ENCODE measurements around the gene SUPV3L1. TPM values are rescaled to one million over a fixed set of nuclear protein-coding genes. Genes with fewer than 3 reads are reported as not detected.
A peak's percentile ranks its signal among the peaks of the same experiment; 100 is the strongest.
"Not testable (repeated sequence)": the region's sequence is repeated elsewhere in the genome, so short reads cannot be mapped to it uniquely, and the experiment has no call there.

The SUPV3L1 gene
- total and polyA plus RNA-seq, 10 of the 15 experiments (the other 5 are each of a cell fraction or from before 2014, with no cell fraction given) = 18.4 to 57.8 (median 44.2) TPM

- RAD21 ChIA-PET (ENCODE audit: unreplicated experiment) = interaction anchor here (0.7 to 2.4 kb wide), 4 partner anchors 32 to 167 kb away, joined by 3 to 8 read pairs (median 3); no protein-coding TSS in a partner anchor
- 2% methylated on average over 3 of the region's 3 CpGs for WGBS (ENCODE audit: insufficient coverage, insufficient replicate concordance, low lambda C conversion rate, missing lambda C conversion rate)
- H3K4me1 ChIP-seq (ENCODE audit: control insufficient read depth, insufficient read depth, low read length) = peaks cover 6% of the 10 kb centered on the region; the same call in 1 of the 2 replicates
- H3K27ac ChIP-seq (ENCODE audit: control insufficient read depth, insufficient read depth) = peak overlapping the region; percentile 16; the same call in 1 of the 2 replicates
- H3K27me3 ChIP-seq (replicated peaks in 1 of 2; ENCODE audit: control insufficient read depth in 2 of 2, insufficient read depth in 2 of 2, low read length in 1 of 2) = no peaks in the 10 kb centered on the region
- SMC1A ChIA-PET (ENCODE audit: uncharacterized antibody, unreplicated experiment) = interaction anchor here (0.7 to 2.7 kb wide), 9 partner anchors 14 to 182 kb away, joined by 3 to 13 read pairs (median 3); no protein-coding TSS in a partner anchor
- no peaks in the 10 kb centered on the region for H3K9me3 ChIP-seq (replicated peaks; ENCODE audit: control insufficient read depth, insufficient read depth, low read length)
- peak overlapping the region; percentile 9; the same call in 1 of the 2 replicates for H3K4me3 ChIP-seq
- in situ Hi-C loops (cut with MboI) (no loop called here), intact Hi-C loops (cut with micrococcal nuclease; ENCODE audit: unreplicated experiment) (no loop called here)
- H4K20me1 ChIP-seq (ENCODE audit: control insufficient read depth, insufficient read depth) = no peaks in the 10 kb centered on the region
- CTCF ChIA-PET = interaction anchor here (1.3 to 1.6 kb wide), 2 partner anchors 32 to 220 kb away, joined by 3 read pairs; no protein-coding TSS in a partner anchor
- no TSS peak for BruUV-seq (replicated peaks)
- peak; percentile 62 for ATAC-seq
- peak; percentile 94 for FAIRE-seq
- POLR2A ChIA-PET = interaction anchor here (1.0 kb wide), 1 partner anchor 167 kb away, joined by 5 read pairs; no protein-coding TSS in a partner anchor
- peak overlapping the region; percentile 5 for H3K4me2 ChIP-seq (ENCODE audit: control insufficient read depth, insufficient read depth)
- TF ChIP-seq CUX1 (IDR thresholded peaks at IDR 0.05; ENCODE audit: insufficient replicate concordance, low read depth, low read length) (no peak), NFIC (IDR thresholded peaks at IDR 0.05; ENCODE audit: low read depth, low read length) (peak; percentile 35; the same call in 1 of the 2 replicates), SPI1 (IDR thresholded peaks at IDR 0.05; ENCODE audit: borderline replicate concordance, insufficient read depth, low read depth, low read length) (no peak), NRF1 (conservative IDR thresholded peaks at IDR 0.05; ENCODE audit: low read depth, low read length) (no peak), IKZF2 (IDR thresholded peaks at IDR 0.05) (no peak), JUNB (IDR thresholded peaks at IDR 0.05) (no peak)
- H3K79me2 ChIP-seq (ENCODE audit: control insufficient read depth, insufficient read depth, low read length) = no peaks in the 10 kb centered on the region
- H3K9ac ChIP-seq (ENCODE audit: control insufficient read depth, insufficient read depth, low read length) = no peak overlapping the region
- no peak overlapping the region for H2AFZ ChIP-seq (ENCODE audit: control insufficient read depth, low read depth, low read length)
- H3K36me3 ChIP-seq (ENCODE audit: control insufficient read depth in 2 of 2, insufficient read depth in 2 of 2, low read length in 1 of 2) = peaks cover 0 to 9% of the 10 kb centered on the region in 2 experiments; a peak in 2 of 4 replicates
- no peak for DNase-seq (ENCODE audit: low read depth, low spot score)
These were observed 7.6 kb upstream of the SUPV3L1 start for GRCh38 chr10:69172241-69172982.

DNA sequence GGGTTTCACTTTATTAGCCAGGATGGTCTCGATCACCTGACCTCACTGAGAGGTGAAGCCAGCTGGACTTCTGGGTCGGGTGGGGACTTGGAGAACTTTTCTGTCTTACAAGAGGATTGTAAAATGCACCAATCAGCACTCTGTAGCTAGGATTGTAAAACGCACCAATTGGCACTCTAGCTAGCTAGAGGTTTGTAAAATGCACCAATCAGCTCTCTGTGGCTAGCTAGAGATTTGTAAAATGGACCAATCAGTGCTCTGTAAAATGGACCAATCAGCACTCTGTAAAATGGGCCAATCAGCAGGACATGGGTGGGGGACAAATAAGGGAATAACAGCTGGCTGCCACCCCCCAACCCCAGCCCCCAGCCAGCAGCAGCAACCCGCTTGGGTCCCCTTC is 4.7 kb upstream of the SUPV3L1 start:
- BruUV-seq (replicated peaks); SMC1A ChIA-PET (ENCODE audit: uncharacterized antibody, unreplicated experiment); DNase-seq (ENCODE audit: low read depth, low spot score); H3K4me2 ChIP-seq (ENCODE audit: control insufficient read depth, insufficient read depth); H3K27ac ChIP-seq (ENCODE audit: control insufficient read depth, insufficient read depth); FAIRE-seq; ATAC-seq; intact Hi-C loops (cut with micrococcal nuclease; ENCODE audit: unreplicated experiment); H4K20me1 ChIP-seq (ENCODE audit: control insufficient read depth, insufficient read depth); in situ Hi-C loops (cut with MboI); H2AFZ ChIP-seq (ENCODE audit: control insufficient read depth, low read depth, low read length); H3K36me3 ChIP-seq (ENCODE audit: control insufficient read depth in 2 of 2, insufficient read depth in 2 of 2, low read length in 1 of 2); H3K4me3 ChIP-seq; H3K79me2 ChIP-seq (ENCODE audit: control insufficient read depth, insufficient read depth, low read length); H3K9ac ChIP-seq (ENCODE audit: control insufficient read depth, insufficient read depth, low read length); H3K9me3 ChIP-seq (replicated peaks; ENCODE audit: control insufficient read depth, insufficient read depth, low read length); H3K4me1 ChIP-seq (ENCODE audit: control insufficient read depth, insufficient read depth, low read length); H3K27me3 ChIP-seq (replicated peaks in 1 of 2; ENCODE audit: control insufficient read depth in 2 of 2, insufficient read depth in 2 of 2, low read length in 1 of 2): not testable (repeated sequence)
- WGBS (ENCODE audit: insufficient coverage, insufficient replicate concordance, low lambda C conversion rate, missing lambda C conversion rate) = 98% methylated on average over 4 of the region's 4 CpGs
- POLR2A ChIA-PET = interaction anchor here (1.1 kb wide), 1 partner anchor 142 kb away, joined by 3 read pairs; no protein-coding TSS in a partner anchor
- RAD21 ChIA-PET (ENCODE audit: unreplicated experiment) = interaction anchor here (1.1 to 1.5 kb wide), 2 partner anchors 167 to 171 kb away, joined by 3 to 6 read pairs; no protein-coding TSS in a partner anchor
- CTCF ChIA-PET = interaction anchor here (0.7 to 1.4 kb wide), 2 partner anchors 9 to 623 kb away, joined by 3 read pairs; no protein-coding TSS in a partner anchor

All from GM12878 (cell line).